ENCODE measurements around the gene SFSWAP. TPM values are rescaled to one million over a fixed set of nuclear protein-coding genes. Genes with fewer than 3 reads are reported as not detected.

SFSWAP gene
- total RNA-seq, 1 experiment from 2014 or later, result 50.4 TPM

- intact Hi-C loops (cut with micrococcal nuclease), result no loop called here
- no peak overlapping the region for H3K4me2 ChIP-seq (ENCODE audit: low read length)
- ATAC-seq (no peak), DNase-seq (ENCODE audit: low read depth, low spot score) (no peak)
- no peak overlapping the region for H3K4me3 ChIP-seq (replicated peaks in 1 of 2; ENCODE audit: low read depth in 1 of 2, low read length in 2 of 2)
- TF ChIP-seq CTCF (IDR thresholded peaks at IDR 0.05 in 2 of 3, conservative IDR thresholded peaks at IDR 0.05 in 1 of 3; ENCODE audit: borderline replicate concordance in 1 of 3, insufficient read depth in 1 of 3, low read depth in 2 of 3, low read length in 2 of 3), result no peak
- TF ChIP-seq RAD21 (IDR thresholded peaks at IDR 0.05; ENCODE audit: low read depth), result no peak
- TF ChIP-seq YY1 (IDR thresholded peaks at IDR 0.05; ENCODE audit: extremely low read depth, insufficient replicate concordance, low read depth, low read length), result no peak
- TF ChIP-seq SRF (IDR thresholded peaks at IDR 0.05; ENCODE audit: low read depth), result no peak
- TF ChIP-seq EZH2phosphoT487 (IDR thresholded peaks at IDR 0.05; ENCODE audit: borderline replicate concordance), result no peak
- no peak for TF ChIP-seq ATF3 (IDR thresholded peaks at IDR 0.05)
- no peak for TF ChIP-seq JUND (IDR thresholded peaks at IDR 0.05)
- TF ChIP-seq CBX3 (IDR thresholded peaks at IDR 0.05; ENCODE audit: low read depth), result no peak
- TF ChIP-seq ZBTB33 (IDR thresholded peaks at IDR 0.05; ENCODE audit: extremely low read depth, insufficient replicate concordance, low read length), result no peak
- no peak for TF ChIP-seq CEBPB (IDR thresholded peaks at IDR 0.05; ENCODE audit: low read depth)
- no peak for TF ChIP-seq SIN3A (IDR thresholded peaks at IDR 0.05; ENCODE audit: low read depth)
- TF ChIP-seq EGR1 (IDR thresholded peaks at IDR 0.05; ENCODE audit: low read depth), result no peak
- no peak for TF ChIP-seq ZFX (IDR thresholded peaks at IDR 0.05)
- no peak for TF ChIP-seq REST (IDR thresholded peaks at IDR 0.05; ENCODE audit: low read depth)
- no peak for TF ChIP-seq FOSL1 (IDR thresholded peaks at IDR 0.05; ENCODE audit: low read depth)
- TF ChIP-seq POLR2AphosphoS5 (IDR thresholded peaks at IDR 0.05; ENCODE audit: low read depth, low read length), result no peak
- peaks cover 19% of the 10 kb centered on the region for H3K79me2 ChIP-seq (ENCODE audit: insufficient read depth, low read length)
- ChIA-PET CTCF (no interaction called here), RAD21 (ENCODE audit: low non-redundant PET in 1 of 2, low total read pairs in 2 of 2, uncharacterized antibody in 2 of 2, unreplicated experiment in 2 of 2) (no interaction called here), POLR2A (no interaction called here)
- no TSS peak for BruUV-seq (replicated peaks)
- H3K36me3 ChIP-seq (ENCODE audit: control insufficient read depth in 1 of 2, insufficient read depth in 2 of 2, low read length in 2 of 2), result peaks cover 39 to 56% of the 10 kb centered on the region in 2 experiments
- H3K9me3 ChIP-seq (ENCODE audit: control insufficient read depth in 1 of 2, insufficient read depth in 1 of 2, low read depth in 1 of 2, low read length in 2 of 2), result no peaks in the 10 kb centered on the region
- no peak overlapping the region for H2AFZ ChIP-seq (ENCODE audit: low read depth, low read length, poor library complexity, severe bottlenecking)
- no peaks in the 10 kb centered on the region for H3K27me3 ChIP-seq (ENCODE audit: insufficient read depth, low read length)
- no peak overlapping the region for H3K27ac ChIP-seq (ENCODE audit: low read depth, low read length)
- H3K9ac ChIP-seq (ENCODE audit: low read length), result no peak overlapping the region
- H3K4me1 ChIP-seq (ENCODE audit: control insufficient read depth in 1 of 2, insufficient read depth in 2 of 2, low read length in 2 of 2), result peaks cover 15 to 25% of the 10 kb centered on the region in 2 experiments
- H4K20me1 ChIP-seq (ENCODE audit: insufficient read depth), result no peaks in the 10 kb centered on the region
- no peaks in the 10 kb centered on the region for H3K9me2 ChIP-seq (ENCODE audit: insufficient read depth)
Observed at GRCh38 chr12:131732996-131733615, 22.2 kb downstream of the SFSWAP start.
